Measurements from ENCODE around the gene LAIR2.
"Not testable (repeated sequence)": the region's sequence is repeated elsewhere in the genome, so short reads cannot be mapped to it uniquely, and the experiment has no call there.

The LAIR2 gene

GRCh38 chr19:54489766-54490165, 12.9 kb upstream of the LAIR2 start:
- no peak overlapping the region for H3K27ac ChIP-seq

DNA sequence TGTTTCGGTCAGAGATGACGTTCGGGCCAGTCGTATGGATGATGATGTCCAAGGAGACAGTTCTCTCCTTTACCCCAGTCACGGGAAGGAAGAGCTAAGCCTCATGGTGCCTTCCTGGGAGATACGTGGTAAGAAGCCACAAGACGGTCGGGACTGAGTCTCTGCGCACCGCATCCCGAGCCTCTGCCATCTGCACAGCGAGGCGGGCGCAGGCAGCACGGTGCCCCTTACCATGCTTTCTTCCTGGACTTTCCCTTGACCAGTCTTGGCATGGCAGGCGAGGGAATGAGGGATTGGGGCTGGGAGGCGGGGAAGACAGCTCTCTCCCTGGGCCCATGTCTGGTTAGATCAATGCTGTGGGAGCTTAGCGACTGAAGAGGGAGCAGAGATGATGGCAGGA, 10.1 kb upstream of the LAIR2 start:
- H3K27ac ChIP-seq: no peak overlapping the region
- TF ChIP-seq CTCF (IDR thresholded peaks at IDR 0.05): no peak
- no peak for TF ChIP-seq ZFX (IDR thresholded peaks at IDR 0.05; ENCODE audit: borderline replicate concordance)

More at GRCh38 chr19:54489766-54490165, 12.9 kb upstream of the LAIR2 start:
- no peak for TF ChIP-seq CTCF (IDR thresholded peaks at IDR 0.05)
- TF ChIP-seq ZFX (IDR thresholded peaks at IDR 0.05; ENCODE audit: borderline replicate concordance): no peak

DNA sequence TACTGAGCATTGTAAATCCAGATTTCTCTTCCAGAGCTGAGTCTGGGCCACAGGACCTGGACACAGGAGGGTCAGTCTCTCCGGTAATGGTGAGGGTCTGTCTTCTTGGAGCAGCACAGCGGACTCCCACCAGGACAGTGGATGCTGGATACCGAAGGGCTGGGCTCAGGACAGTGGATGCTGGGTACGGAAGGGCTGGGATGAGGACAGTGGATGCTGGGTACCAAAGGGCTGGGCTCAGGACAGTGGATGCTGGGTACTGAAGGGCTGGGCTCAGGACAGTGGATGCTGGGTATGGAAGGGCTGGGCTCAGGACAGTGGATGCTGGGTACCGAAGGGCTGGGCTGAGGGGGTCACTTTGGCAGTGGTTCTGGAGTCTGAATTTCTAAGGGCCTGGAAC, 9.6 kb upstream of the LAIR2 start:
- H3K27ac ChIP-seq: not testable (repeated sequence)

- TF ChIP-seq CTCF (IDR thresholded peaks at IDR 0.05) (no peak), ZFX (IDR thresholded peaks at IDR 0.05; ENCODE audit: borderline replicate concordance) (no peak)
- H3K27ac ChIP-seq: no peak overlapping the region
Measured at GRCh38 chr19:54493967-54494585, 8.6 kb upstream of the LAIR2 start.

- not testable (repeated sequence) for H3K27ac ChIP-seq
Measured at GRCh38 chr19:54495284-54495683, 7.3 kb upstream of the LAIR2 start.

DNA sequence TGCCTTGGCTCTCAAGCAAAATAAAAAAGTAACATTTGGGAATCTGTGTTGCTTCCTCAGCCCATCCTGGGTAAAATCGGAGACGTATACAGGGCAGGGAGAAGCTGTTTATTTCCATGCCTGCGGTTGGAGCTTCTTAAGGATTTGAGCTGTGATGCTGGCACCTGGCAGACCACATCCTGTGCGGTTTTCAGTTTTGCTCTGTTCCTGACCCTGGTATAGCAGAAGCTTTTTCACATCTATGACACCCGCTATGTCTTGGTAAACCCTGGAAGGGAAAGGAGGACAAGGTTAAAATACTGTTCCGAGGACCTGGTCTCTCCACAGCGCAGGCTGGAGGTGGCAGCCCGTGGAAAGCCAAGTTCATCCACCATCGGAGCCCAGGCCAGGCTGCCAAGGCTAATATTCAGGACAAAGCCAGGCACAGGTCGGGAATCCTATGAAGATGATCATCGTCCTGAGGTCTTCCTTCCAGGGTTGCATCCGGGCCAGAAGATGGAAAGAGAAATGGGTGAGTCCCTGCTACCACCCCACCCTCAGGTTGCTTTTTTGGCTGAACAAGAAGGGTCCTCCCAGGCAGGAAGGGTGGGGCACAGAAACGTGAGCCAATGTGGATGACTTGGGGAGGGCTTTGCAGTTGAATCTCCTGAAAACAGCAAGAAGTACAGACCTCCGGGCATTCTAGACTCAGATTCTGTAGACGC, 4.7 kb upstream of the LAIR2 start:
- H3K27ac ChIP-seq: not testable (repeated sequence)

GRCh38 chr19:54498451-54498772, 4.2 kb upstream of the LAIR2 start:
- H3K27ac ChIP-seq: not testable (repeated sequence)

- not testable (repeated sequence) for H3K27ac ChIP-seq
Measured at GRCh38 chr19:54505542-54505941, 2.9 kb downstream of the LAIR2 start.

- H3K27ac ChIP-seq: no peak overlapping the region
- no peak for TF ChIP-seq CTCF (IDR thresholded peaks at IDR 0.05)
- no peak for TF ChIP-seq ZFX (IDR thresholded peaks at IDR 0.05; ENCODE audit: borderline replicate concordance)
Measured at GRCh38 chr19:54506079-54506478, 3.4 kb downstream of the LAIR2 start.

GRCh38 chr19:54507038-54507717, 4.5 kb downstream of the LAIR2 start:
- H3K27ac ChIP-seq: not testable (repeated sequence)

Data from 22Rv1 (cell line).